GM18499 (cell line): ENCODE results near the gene RARB.

Source experiments
- ATAC-seq: cut with Tn5 transposase; IDR thresholded peaks from one replicate; pipeline ENCODE4 v1.9.1; 2021; ENCODE audit warnings: moderate number of reproducible peaks; ENCODE audit not compliant: insufficient read depth, unreplicated experiment

RARB gene

DNA sequence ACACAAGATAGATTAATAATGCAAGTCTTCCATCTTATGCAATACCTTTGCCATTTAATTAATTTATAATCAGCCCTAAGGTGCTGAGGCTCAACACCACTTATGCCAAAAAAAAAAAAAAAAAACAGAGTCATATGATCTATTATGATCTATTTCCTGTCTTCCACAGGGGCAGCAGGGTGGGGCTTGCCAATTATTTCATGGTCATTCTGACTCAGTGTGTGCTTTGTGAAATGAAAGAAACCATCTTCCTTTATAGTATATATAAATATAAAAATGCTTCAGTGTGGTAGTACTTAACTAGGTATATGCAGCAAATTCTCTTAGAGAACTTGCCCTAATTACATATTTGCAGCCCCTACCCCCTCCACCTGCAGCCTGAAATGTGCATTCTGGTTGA is 7.2 kb upstream of the RARB start:
- no peak for ATAC-seq

DNA sequence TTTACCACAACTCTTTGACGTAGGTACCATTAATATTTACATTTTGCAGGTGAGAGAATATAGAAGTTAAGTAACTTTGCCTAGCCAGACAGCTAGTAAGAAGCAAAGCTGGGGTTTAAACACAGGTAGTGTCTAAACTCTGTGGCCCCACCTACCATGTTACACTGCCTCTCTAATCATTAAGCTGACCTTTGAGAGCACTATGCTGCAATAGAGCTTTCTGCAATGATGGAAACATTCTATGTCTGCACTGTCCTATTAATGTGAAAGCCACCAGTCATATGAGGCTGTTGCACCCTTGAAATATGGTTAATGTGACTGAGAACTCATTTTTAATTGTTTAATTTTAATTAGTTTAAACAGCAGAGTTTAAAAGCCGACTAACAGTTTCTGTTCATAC is 6.3 kb upstream of the RARB start:
- no peak for ATAC-seq

DNA sequence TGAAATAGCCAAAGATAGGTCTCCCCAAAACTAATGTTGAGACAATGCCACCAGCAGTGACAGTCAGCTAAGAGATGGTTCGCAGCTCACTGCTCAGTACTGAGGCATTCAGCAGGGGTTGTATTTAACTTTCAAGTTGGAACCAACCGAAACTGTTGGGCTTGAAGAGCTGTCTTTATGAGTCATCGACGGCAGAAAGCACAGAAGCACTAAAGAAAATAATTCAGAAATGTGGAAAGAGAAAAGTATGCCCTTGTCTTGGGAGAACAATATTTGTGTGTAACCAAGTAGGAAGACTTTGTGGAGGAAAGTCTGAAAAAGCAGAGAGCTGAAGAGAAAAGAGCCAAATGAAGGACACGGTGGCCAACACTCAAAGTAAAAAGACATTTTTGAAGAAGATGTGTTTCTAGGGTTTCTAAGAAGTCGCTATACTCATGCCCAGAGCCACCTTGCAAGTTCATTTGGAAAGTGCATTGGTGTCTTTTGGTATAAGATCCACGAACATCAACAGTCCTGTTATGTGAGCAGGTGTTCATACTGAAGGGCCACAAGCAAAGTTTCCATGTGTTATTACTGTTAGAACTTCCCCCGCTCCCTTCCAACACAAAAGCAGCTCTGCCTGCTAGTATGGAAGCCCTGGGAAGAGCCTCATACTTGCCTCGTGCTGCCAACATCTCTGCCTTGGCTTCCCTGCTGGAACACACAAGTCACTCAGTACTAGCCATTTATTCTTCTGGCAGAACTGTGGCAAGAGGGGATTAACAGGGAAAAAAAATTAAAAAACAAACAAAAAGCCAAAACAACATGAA is 4.1 kb upstream of the RARB start:
- no peak for ATAC-seq

DNA sequence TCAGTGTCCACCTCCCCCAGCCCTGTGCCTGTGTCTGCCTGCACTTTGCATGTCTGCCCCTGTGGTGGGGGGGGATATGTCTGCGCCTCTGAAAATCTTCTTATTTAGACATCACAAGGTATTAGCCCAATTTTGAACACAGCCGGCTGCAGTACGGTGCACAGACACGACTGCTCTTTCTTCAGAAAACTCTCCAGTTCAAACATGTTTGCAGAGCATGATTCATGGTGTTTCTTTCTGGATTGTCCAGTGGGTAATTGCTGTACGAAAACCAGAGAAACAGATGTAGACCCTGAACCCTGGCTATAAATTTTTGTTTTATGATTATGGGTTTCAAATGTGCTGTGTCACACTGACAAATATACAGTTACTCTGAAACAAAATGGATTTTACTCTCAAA is 3.4 kb upstream of the RARB start:
- ATAC-seq = no peak

DNA sequence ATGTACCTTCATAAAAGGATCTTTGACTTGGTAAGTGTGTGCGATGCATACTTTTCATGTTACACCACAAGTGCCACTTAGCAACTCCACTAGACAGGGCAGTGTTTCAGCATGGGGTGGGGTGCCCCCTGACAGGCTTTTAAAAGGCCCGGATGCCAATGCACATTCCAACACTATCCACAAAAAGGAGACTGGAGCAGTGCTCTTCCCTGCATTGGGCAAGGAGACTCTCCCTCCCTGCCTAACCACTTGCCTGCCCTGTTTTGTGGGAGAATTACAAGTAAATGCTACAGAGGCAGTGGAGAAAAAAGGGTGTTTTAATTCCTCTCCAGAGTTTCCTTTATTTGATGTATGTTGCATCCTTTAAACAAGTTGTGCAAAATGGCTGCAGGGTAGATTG is 1.7 kb upstream of the RARB start:
- ATAC-seq = no peak

DNA sequence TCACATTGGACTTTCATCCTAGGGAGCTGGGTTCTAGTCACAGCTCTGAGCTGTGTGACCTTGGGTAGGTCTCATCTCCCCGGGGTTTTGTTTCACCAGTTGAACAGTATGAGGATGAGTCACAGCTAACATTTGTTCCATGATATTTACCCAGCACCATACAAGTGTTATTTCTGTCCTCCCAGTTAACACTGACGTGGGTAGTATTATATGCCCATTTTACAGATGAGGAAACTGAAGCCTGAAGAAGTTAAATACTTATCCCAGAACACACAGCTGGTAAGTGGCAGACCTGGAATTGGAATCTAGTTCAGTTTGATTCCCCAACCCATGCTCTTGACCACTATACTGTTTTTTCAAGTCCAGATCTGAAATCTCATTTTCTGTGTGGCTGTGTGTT is 908 bp upstream of the RARB start:
- no peak for ATAC-seq

DNA sequence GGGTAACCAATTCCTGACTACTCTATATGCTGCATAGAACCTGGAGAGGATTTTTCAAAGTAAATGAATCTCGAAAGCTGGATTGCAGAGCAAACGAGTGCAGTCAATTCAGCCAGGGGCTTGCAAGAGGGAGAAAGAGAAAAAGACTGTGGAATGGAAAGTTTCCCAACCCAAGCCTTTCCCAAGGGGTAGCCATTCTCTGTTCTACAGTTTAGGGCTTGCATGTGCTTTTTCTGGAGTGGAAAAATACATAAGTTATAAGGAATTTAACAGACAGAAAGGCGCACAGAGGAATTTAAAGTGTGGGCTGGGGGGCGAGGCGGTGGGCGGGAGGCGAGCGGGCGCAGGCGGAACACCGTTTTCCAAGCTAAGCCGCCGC is 511 bp upstream of the RARB start:
- no peak for ATAC-seq

DNA sequence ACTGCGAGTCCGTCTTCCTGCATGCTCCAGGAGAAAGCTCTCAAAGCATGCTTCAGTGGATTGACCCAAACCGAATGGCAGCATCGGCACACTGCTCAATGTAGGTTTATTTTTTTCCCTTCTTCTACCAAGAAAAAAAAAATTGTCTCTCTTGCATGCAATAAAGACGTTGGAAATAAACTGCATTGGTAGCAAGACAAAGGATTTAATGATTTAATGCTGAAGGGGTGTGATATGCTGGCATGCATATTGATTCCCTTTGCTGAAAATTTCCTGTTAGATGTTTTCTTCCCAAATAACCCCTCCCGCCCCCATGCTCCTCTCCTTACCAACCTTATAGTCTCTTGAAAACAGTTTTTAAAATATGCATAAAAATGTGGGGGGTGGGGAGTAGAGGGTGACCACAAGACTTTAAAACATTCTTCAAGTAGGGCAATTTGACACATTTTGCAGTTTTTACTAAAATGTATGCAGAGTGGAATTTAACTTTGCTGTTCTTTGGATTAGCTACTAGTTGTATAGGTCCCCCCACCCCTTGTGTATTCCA is 799 bp downstream of the RARB start:
- no peak for ATAC-seq

DNA sequence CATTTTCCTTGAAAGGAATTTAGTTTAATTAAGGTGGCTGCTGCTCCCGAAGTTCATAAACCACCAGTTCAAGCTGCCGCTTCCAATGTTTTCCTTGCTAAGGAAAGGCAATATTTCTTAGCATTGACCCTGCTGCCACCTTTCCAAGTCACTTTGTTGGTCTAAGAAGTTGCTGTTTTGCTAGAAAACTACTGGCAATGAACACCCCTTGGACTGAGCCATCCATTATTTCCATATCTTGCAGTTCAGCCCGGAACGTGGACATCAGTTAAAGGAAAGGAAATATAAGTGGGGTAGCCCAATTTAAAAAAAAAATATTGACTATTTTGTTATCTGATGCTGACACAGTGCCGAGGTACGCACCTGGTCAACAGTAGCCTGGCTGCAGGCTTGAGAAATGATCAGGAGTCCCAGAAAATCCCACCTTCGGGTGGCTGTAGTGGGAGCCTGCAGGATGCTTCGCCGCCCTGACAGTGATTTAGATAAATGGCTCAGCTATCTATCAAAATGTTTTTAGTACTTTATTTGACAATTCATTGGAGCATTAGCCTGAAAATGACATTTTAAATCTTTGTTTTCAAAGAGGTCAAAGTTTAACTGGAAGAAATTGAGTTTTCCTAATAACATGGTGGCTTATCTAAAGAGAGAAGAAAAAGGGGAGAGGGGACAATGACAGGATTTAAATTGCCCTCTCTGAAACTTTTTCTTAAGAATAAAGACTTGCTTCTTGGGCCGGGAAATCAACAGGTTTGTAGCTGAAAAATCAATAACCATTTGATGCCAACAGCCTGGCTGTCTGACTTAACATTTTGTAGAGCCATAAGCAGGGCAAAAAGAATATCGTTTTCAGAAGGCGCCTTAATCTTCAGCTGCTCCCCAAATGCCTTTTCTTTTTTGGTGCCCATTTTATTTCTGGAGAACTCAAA is 1.6 kb downstream of the RARB start:
- ATAC-seq = no peak

DNA sequence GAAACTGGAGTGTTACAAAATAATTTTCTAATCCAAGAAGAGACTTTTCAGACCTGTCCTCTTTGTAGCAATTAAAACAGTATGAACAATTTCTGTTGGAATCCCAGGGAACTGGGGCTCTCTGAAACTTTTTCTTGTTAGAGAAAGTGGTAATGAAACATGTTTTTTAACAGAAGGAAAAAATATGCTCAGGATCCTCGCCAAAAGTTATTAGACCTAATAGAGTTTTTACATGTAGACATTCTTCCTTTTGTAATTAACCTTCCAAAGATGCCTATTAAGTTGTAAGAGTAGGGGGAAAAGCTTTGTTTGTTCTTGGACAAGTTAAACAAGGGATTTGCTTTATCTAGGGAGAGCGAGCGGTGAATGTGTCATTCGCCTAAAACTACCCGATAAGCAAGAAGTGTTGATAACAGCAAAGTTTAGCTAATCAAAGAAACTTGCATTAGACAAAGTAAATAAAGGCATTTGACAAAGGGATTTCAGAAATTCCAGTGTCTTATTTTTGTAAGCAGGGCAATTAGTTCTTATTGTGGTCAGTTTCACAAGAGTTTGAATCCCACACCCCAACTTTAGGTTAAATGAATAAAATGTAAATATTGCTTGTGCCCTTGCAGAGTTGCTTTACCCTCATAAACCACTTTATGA is 2.3 kb downstream of the RARB start:
- no peak for ATAC-seq

DNA sequence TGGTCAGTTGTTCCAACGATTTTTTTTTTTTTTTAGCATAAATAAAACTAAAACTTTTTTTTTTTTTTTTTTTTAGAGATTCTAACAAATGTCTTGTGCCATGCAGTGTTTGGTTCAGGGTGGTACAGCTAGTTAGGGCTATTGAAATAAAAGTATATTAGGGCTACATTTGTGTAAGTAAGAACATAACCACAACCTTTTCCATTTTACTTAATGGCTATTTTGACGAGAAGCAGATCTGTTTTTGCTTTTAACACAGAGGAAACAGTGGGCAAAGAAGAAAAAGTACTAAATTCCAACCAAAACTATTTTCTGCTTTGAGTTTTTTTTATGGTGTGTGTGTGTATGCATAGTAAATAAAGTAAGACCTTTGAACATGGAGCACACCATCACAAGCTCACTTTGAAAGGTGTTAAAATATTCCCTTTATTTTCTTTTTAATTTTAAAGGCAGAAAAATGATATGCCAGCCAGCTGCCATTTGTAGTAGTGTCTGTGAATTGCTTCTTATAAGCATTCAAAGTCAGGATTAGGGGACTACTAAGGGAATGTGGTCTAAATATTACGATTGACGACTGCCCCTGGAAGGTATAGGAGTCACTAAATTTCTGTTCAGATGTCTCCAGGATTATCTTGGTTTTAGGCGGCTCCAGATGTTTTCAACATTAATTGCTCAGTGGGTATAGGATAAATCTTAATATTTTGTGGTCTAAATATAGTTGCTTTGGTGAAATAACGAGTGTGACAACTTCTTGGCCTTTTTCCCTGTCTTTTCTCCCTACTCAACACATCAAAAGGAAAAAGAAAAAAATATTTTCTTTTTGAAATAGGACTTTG is 3.1 kb downstream of the RARB start:
- ATAC-seq = no peak

DNA sequence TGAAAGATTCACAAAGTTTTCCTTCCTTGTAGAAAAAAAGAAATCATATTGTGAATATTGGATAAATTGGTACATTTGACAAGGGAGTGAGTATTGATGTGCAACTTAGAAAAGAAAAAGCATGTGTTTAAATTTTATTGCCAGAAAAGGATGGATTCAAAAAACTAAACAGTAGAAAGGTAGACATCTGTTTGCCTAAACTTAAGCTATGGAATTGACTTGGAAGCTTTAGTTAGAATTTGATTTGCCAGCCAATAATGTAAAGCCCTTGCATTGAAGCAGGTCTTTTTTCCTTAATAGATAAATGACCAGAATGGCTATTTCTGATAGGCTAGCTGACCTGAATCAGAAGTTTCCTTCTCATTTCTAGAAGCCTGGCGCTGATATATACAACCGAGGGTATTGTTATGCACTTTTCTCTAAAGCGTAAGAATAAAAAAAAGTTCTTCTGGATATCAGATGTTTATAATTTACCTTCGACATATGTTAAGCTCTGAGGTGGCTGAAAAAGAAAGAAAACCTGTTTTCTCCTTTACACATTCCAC is 4.2 kb downstream of the RARB start:
- no peak for ATAC-seq

DNA sequence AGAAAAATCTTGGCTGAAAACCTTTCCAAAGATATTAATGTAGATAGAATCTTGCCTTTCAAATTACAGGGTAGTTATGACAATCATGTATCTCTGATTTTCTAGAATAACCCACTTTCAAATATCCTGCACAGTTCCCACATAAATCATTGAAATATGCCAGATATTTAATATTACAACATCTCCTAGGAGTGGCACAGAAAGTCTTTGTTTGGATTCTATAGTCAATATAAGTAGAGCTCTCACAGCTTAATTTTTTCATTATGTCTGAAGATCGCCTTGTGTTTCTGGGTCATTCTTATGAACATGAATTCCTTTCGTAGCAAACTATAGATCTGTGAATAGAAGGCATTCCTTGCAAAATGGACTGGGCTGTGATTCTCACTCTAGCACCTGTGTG is 5.0 kb downstream of the RARB start:
- ATAC-seq = no peak

DNA sequence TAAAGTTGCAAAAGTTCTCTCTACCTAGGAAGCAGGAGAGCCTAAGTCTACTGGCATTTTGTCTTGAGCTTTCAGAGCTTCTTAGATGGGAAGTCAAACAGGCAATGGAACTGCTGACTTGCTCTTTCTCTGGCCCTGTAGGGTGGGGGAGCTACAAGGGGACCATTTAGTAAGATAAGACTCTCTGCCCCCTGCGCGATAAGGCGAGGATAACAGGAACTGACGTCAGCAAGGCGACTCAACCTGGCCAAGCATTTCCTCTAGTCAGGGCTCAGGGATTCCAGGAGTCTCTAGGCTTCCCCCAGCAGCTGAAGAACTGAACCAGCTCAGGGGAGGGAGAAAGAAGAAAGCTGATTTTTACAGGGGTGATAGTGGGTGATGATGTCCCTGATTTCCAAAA is 5.8 kb downstream of the RARB start:
- ATAC-seq = no peak

DNA sequence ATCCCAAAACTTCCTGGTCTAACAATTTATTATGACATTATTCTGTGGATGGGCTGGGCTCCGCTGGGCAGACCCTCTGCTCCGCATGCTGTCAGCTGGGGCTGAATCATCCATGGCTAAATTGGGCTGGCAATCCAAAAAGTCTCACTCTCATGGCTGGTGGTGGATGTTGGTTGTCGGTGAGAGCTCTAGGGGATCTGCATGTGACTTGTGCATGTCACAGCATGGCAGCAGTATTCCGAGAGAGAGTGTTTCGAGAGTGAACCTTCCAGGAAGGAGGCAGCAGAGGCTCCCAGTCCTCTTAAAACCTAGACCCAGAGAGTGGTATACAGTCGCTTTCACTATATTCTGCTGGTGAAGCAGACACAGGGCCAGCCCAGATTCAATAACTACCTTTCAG is 9.9 kb downstream of the RARB start:
- no peak for ATAC-seq

DNA sequence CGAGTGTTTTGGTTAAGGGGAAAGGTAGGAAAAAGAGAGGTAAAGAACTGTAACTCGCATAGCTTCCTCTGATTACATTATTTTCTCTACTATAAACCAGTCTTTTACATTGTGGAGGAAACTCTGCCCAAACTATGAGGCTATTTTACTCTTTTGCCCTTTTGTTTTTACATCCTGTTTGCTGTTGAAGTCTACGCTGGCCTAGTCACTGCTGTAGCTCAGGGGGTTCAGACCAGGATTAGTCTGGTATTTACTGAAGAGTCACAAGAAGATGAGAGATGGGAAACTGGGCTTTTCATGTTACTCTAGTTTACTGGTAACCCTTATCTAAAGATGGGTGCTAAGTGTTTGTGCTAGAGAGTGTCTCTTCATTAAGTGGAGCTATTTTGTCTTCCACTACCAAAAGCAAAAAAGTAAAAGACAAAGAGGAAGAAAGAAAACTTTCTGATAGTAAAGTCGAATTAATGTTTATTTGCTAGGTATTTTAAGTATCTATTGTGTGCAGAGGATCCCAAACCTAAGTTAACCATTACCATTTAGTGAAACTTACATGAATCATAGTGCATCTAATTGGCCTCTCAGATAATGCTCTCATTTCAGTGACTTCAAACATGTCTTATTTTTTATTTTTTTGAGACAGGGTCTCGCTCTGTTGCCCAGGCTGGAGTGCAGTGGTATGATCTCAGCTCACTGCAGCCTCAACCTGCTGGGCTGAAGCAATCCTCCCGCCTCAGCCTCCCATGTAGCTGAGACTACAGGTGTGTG is 10.9 kb downstream of the RARB start:
- no peak for ATAC-seq

DNA sequence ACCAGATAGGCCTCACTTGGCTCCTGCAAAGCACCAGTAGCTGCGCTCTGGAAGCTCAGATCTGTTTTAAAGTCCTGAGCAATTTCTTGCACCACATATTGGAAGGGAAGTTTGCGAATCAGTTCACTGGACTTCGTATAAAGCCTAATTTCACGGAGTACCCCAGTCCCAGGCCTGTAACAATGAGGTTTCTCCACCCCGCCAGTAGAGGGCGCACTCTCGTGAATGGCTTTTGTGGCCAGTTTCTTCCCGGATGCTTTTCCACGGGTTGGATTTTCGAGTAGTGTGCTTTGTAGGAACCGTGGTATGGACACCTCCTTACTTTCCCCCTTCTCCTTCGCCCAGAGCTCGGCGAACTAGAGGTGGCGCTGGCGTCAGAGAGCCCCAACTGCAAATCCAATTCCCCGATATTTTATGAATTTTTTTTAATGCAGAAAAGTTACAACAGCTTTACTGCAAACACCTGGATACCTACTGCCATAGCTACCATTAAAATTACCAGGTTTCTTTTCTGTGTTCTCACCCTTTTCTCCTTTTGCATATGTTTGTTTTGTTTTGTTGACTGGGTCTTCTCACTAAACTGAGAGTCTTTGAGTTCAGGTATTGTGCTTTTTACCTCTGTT is 13.3 kb downstream of the RARB start:
- ATAC-seq = no peak

DNA sequence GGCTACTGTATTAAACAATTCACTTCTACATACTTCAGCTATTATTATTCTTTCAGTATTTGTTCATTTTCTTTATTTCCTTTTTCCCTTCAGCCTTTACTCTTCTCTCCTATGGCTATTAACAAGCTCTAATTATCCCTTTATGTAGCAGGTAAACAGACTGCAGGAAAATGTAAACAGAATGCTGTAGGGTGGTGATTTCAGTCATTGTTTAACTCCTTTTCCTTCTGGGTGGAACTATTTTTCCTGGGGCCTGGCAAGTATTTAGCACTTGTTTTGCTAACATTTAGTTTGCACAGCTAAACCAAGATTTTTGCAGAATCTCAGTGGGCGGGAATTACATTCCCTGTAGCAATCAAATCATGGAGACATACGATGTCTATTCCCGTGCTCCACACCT is 14.4 kb downstream of the RARB start:
- ATAC-seq = no peak

DNA sequence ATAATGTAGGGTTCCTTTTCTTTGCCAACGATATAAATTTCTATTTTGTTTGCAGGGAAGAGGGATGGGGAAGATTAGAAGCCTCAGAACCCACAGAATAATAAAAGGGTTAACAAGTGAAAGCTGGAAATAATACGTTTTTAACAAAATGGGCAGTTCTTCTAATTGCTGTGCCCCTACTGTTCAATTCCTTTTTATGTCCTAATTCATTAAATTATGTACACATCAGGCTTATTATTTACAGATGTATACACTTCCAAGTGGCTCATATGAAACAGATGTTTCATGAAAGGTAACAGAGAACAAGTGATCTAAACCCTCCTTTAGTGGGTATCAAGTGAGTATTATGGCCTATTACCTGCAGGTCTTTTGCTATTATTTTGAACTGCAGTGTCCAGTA is 16.2 kb downstream of the RARB start:
- no peak for ATAC-seq
